HG02623 (cell line): Measurements from ENCODE around the gene PLPP7.
"Not testable (repeated sequence)": the region's sequence is repeated elsewhere in the genome, so short reads cannot be mapped to it uniquely, and the experiment has no call there.

Experiments
- ATAC-seq: cut with Tn5 transposase; IDR thresholded peaks from one replicate; pipeline ENCODE4 v1.9.1; 2021; ENCODE audit warnings: moderate library complexity; ENCODE audit not compliant: unreplicated experiment

PLPP7 gene

GRCh38 chr9:131330814-131331600 is 41.5 kb downstream of the PLPP7 start:
- ATAC-seq = no peak

GRCh38 chr9:131331996-131332395 is 42.5 kb downstream of the PLPP7 start:
- ATAC-seq = not testable (repeated sequence)

GRCh38 chr9:131333771-131334628 is 44.5 kb downstream of the PLPP7 start:
- ATAC-seq = no peak

- no peak for ATAC-seq
These were observed 45.3 kb downstream of the PLPP7 start for GRCh38 chr9:131334629-131335367.

GRCh38 chr9:131335368-131335755 is 45.8 kb downstream of the PLPP7 start:
- ATAC-seq = no peak

- no peak for ATAC-seq
These were observed 47.8 kb downstream of the PLPP7 start for GRCh38 chr9:131337131-131337848.

GRCh38 chr9:131339212-131339611 is 49.7 kb downstream of the PLPP7 start:
- not testable (repeated sequence) for ATAC-seq

GRCh38 chr9:131344931-131345535 is 55.5 kb downstream of the PLPP7 start:
- not testable (repeated sequence) for ATAC-seq

- ATAC-seq = no peak
These were observed 57.0 kb downstream of the PLPP7 start for GRCh38 chr9:131346559-131346958.

- no peak for ATAC-seq
These were observed 58.0 kb downstream of the PLPP7 start for GRCh38 chr9:131347376-131348020.

- no peak for ATAC-seq
These were observed 59.4 kb downstream of the PLPP7 start for GRCh38 chr9:131348631-131349521.

- no peak for ATAC-seq
These were observed 60.0 kb downstream of the PLPP7 start for GRCh38 chr9:131349522-131349880.

GRCh38 chr9:131349881-131350563 is 60.5 kb downstream of the PLPP7 start:
- ATAC-seq = no peak

GRCh38 chr9:131356479-131356878 is 67.0 kb downstream of the PLPP7 start:
- ATAC-seq = not testable (repeated sequence)

GRCh38 chr9:131358556-131358955 is 69.0 kb downstream of the PLPP7 start:
- ATAC-seq = no peak
